B cell (primary cell): Measurements from ENCODE around the gene CHCHD5. TPM values are rescaled to one million over a fixed set of nuclear protein-coding genes. Genes with fewer than 3 reads are reported as not detected.

Experiments
- ATAC-seq: fragments of 200-7000 bp; cut with Tn5 transposase; one replicate; pipeline ENCODE4 v1.10.0; 2021; ENCODE audit warnings: low read depth, mild to moderate bottlenecking, moderate number of reproducible peaks, moderate library complexity
- CTCF ChIA-PET: fragments of 350-600 bp; sonication (Branson Sonifier 250); formaldehyde crosslinking; loops from one replicate; lab custom pipeline; 2021; ENCODE audit warnings: antibody characterized with exemption, inconsistent platforms; lab: Charles Lee
- POLR2A ChIA-PET: fragments of 350-600 bp; sonication (Branson Sonifier 250); formaldehyde crosslinking; loops from one replicate; lab custom pipeline; 2021; ENCODE audit warnings: antibody characterized with exemption; lab: Charles Lee
- DNase-seq: peaks from one replicate; pipeline ENCODE4 v3.0.0; 2013
- H2AFZ ChIP-seq: 2 replicates; pipeline ENCODE4 v1.6.1; 2012; ENCODE audit warnings: mild to moderate bottlenecking, low read depth, low read length; ENCODE audit not compliant: insufficient read depth, poor library complexity, severe bottlenecking
- H3K27ac ChIP-seq, 2 donors: 1 replicate in 1 of 2; 2 replicates in 1 of 2; pipeline ENCODE4 v1.5.1; 2012 to 2013; ENCODE audit warnings: low read length in 2 of 2, mild to moderate bottlenecking in 2 of 2, moderate library complexity in 1 of 2
- H3K27me3 ChIP-seq, 4 experiments: fragments of 200-600 bp in 1 of 4; sonication (generic) in 1 of 4; replicated peaks in 1 of 4; 1 replicate in 2 of 4; 2 replicates in 2 of 4; pipeline versions ENCODE4 v1.6.1 to v1.7.0; 2013 to 2016; ENCODE audit warnings: low read length in 3 of 4, mild to moderate bottlenecking in 2 of 4, mixed read lengths in 1 of 4, moderate library complexity in 1 of 4; ENCODE audit not compliant: insufficient read depth in 4 of 4, control insufficient read depth in 3 of 4; ENCODE audit errors: control extremely low read depth in 1 of 4
- H3K36me3 ChIP-seq, 2 experiments: replicated peaks in 1 of 2; 1 replicate in 1 of 2; 2 replicates in 1 of 2; pipeline versions ENCODE4 v1.6.1 to v1.7.1; 2013; ENCODE audit warnings: low read length in 1 of 2; ENCODE audit not compliant: insufficient read depth in 2 of 2, control insufficient read depth in 1 of 2; ENCODE audit errors: control extremely low read depth in 1 of 2, extremely low read depth in 1 of 2
- H3K4me1 ChIP-seq, 2 donors: fragments of 200-600 bp in 1 of 2; sonication (generic) in 1 of 2; 1 replicate in 1 of 2; 2 replicates in 1 of 2; pipeline versions ENCODE4 v1.5.1 to v1.6.1; 2013 to 2017; ENCODE audit warnings: low read length in 2 of 2; ENCODE audit not compliant: control insufficient read depth in 2 of 2, insufficient read depth in 2 of 2
- H3K4me2 ChIP-seq: replicated peaks from 2 replicates; pipeline ENCODE3; 2012; ENCODE audit warnings: mild to moderate bottlenecking, low read depth, low read length; ENCODE audit not compliant: poor library complexity, severe bottlenecking
- H3K4me3 ChIP-seq, 5 experiments: fragments of 200-600 bp in 1 of 5; sonication (generic) in 1 of 5; 1 replicate in 3 of 5; 2 replicates in 2 of 5; pipeline versions ENCODE4 v1.5.1 to v1.7.0; 2011 to 2016; ENCODE audit warnings: low read length in 4 of 5, mild to moderate bottlenecking in 4 of 5, low read depth in 2 of 5, control low read depth in 1 of 5, moderate library complexity in 1 of 5; ENCODE audit not compliant: insufficient read depth in 1 of 5; ENCODE audit errors: control extremely low read depth in 1 of 5, extremely low read depth in 1 of 5
- H3K79me2 ChIP-seq: fragments of 200-600 bp; sonication (generic); one replicate; pipeline ENCODE4 v1.6.0; 2016; ENCODE audit warnings: low read length; ENCODE audit not compliant: control insufficient read depth, insufficient read depth
- H3K9ac ChIP-seq: fragments of 200-600 bp; sonication (generic); 2 replicates; pipeline ENCODE4 v1.6.1; 2017; ENCODE audit warnings: mild to moderate bottlenecking, low read length, moderate library complexity
- H3K9me3 ChIP-seq, 3 donors: one replicate each; pipeline versions ENCODE4 v1.6.1 to v1.7.1; 2013; ENCODE audit warnings: low read length in 2 of 3; ENCODE audit not compliant: control insufficient read depth in 2 of 3, insufficient read depth in 1 of 3; ENCODE audit errors: control extremely low read depth in 1 of 3
- H4K20me1 ChIP-seq: 2 replicates; pipeline ENCODE4 v1.6.0; 2012; ENCODE audit warnings: mild to moderate bottlenecking, low read length; ENCODE audit not compliant: insufficient read depth, control insufficient read depth, poor library complexity, severe bottlenecking
- H3K27ac Mint-ChIP-seq: one replicate; pipeline ENCODE4 v1.8.0; 2021; ENCODE audit warnings: mixed read lengths
- H3K27me3 Mint-ChIP-seq: one replicate; pipeline ENCODE4 v1.8.0; 2021; ENCODE audit warnings: mixed read lengths
- H3K4me1 Mint-ChIP-seq: one replicate; pipeline ENCODE4 v1.8.0; 2021; ENCODE audit warnings: mixed read lengths
- H3K4me3 Mint-ChIP-seq: one replicate; pipeline ENCODE4 v1.8.0; 2021; ENCODE audit warnings: mixed read lengths
- H3K9me3 Mint-ChIP-seq: one replicate; pipeline ENCODE4 v1.8.0; 2022; ENCODE audit warnings: mixed read lengths; ENCODE audit not compliant: insufficient read depth
- CTCF ChIP-seq: fragments of 200-600 bp; IDR thresholded peaks from one replicate; pipeline ENCODE4 v1.8.0; 2022; ENCODE audit warnings: antibody characterized with exemption, mild to moderate bottlenecking
- EZH2 ChIP-seq: IDR thresholded peaks from 2 replicates; pipeline ENCODE4 v1.6.1; 2012; ENCODE audit warnings: borderline replicate concordance, low read depth, mild to moderate bottlenecking, moderate library complexity, low read length; ENCODE audit not compliant: insufficient read depth, poor library complexity, severe bottlenecking
- WGBS: methylation state at CpG from one replicate; pipeline ENCODE4 v1.1.5; 2013; ENCODE audit warnings: missing lambda C conversion rate; ENCODE audit not compliant: insufficient coverage; 5-methylcytosine and 5-hydroxymethylcytosine counted together
- intact Hi-C: fragments of 100-400 bp; cut with micrococcal nuclease; formaldehyde crosslinking; loops from one replicate; pipeline ENCODE4 v1.10.0; 2022
- polyA plus RNA-seq: library from polyadenylated mRNA; depleted of rRNA; stranded (reverse); fragments of >200 nt; gene quantifications from 2 replicates; pipeline ENCODE4 v1.2.3, GENCODE V29; 2012
- total RNA-seq, 2 donors: library from RNA; stranded (reverse); fragments of 120-200 nt in 1 of 2; gene quantifications; 1 replicate in 1 of 2; 2 replicates in 1 of 2; pipeline versions ENCODE4 v1.2.3 to v1.2.4, GENCODE V29; 2013 to 2022

The CHCHD5 gene
- total and polyA plus RNA-seq, 2 donors (not counting 1 experiment from before 2014, with no cell fraction given) = 19.9 to 34.5 TPM

GRCh38 chr2:112585873-112586464, 1.6 kb downstream of the CHCHD5 start:
- H3K9me3 ChIP-seq = peaks cover 0 to 11% (median 0%) of the 10 kb centered on the region in 3 donors
- no peak overlapping the region for H3K9ac ChIP-seq
- H3K4me1 ChIP-seq = peaks cover 13 to 25% of the 10 kb centered on the region in 2 donors
- POLR2A ChIA-PET = interaction anchor here (1.5 kb wide), 1 partner anchor 59 kb away, joined by 4 read pairs; no protein-coding TSS in a partner anchor
- no peak overlapping the region for H2AFZ ChIP-seq
- H3K36me3 ChIP-seq = peaks cover 3 to 28% of the 10 kb centered on the region in 2 experiments
- no peaks in the 10 kb centered on the region for H3K27me3 Mint-ChIP-seq
- H3K27ac Mint-ChIP-seq = no peak overlapping the region
- intact Hi-C loops = loop anchor here (2.0 kb wide), 2 partner anchors 309 to 531 kb away; partner anchors contain the start of gene TMEM87B
- H3K4me3 Mint-ChIP-seq = peak overlapping the region; percentile 4
- no peaks in the 10 kb centered on the region for H4K20me1 ChIP-seq
- H3K4me1 Mint-ChIP-seq = peaks cover 30% of the 10 kb centered on the region
- no peaks in the 10 kb centered on the region for H3K27me3 ChIP-seq
- H3K4me2 ChIP-seq = no peak overlapping the region
- H3K79me2 ChIP-seq = no peaks in the 10 kb centered on the region
- ATAC-seq (no peak), DNase-seq (no peak)
- H3K9me3 Mint-ChIP-seq = no peaks in the 10 kb centered on the region
- CTCF ChIA-PET = interaction anchor here (1.4 to 2.7 kb wide), 2 partner anchors 14 to 105 kb away, joined by 5 to 11 read pairs; no protein-coding TSS in a partner anchor
- no peak for TF ChIP-seq EZH2
- TF ChIP-seq CTCF = no peak
- 94% methylated on average over 12 of the region's 18 CpGs for WGBS
- H3K4me3 ChIP-seq = no peak overlapping the region
- no peak overlapping the region for H3K27ac ChIP-seq

- ATAC-seq (no peak), DNase-seq (no peak)
- peaks cover 0 to 11% (median 0%) of the 10 kb centered on the region in 3 donors for H3K9me3 ChIP-seq
- ChIA-PET POLR2A (interaction anchor here (0.7 kb wide), 1 partner anchor 534 kb away, joined by 7 read pairs; no protein-coding TSS in a partner anchor), CTCF (no interaction called here)
- WGBS = 96% methylated on average over 5 of the region's 6 CpGs
- H3K36me3 ChIP-seq = peaks cover 3 to 28% of the 10 kb centered on the region in 2 experiments
- no peak overlapping the region for H3K9ac ChIP-seq
- H3K79me2 ChIP-seq = no peaks in the 10 kb centered on the region
- no peak for TF ChIP-seq CTCF
- TF ChIP-seq EZH2 = no peak
- H4K20me1 ChIP-seq = no peaks in the 10 kb centered on the region
- H3K27ac Mint-ChIP-seq = no peak overlapping the region
- H3K27ac ChIP-seq = no peak overlapping the region
- H2AFZ ChIP-seq = no peak overlapping the region
- no peaks in the 10 kb centered on the region for H3K27me3 Mint-ChIP-seq
- H3K4me3 Mint-ChIP-seq = no peak overlapping the region
- no peaks in the 10 kb centered on the region for H3K9me3 Mint-ChIP-seq
- no peaks in the 10 kb centered on the region for H3K27me3 ChIP-seq
- H3K4me1 Mint-ChIP-seq = peaks cover 21% of the 10 kb centered on the region
- H3K4me2 ChIP-seq = no peak overlapping the region
- peaks cover 9 to 19% of the 10 kb centered on the region in 2 donors for H3K4me1 ChIP-seq
- intact Hi-C loops = no loop called here
- H3K4me3 ChIP-seq = no peak overlapping the region
Measured at GRCh38 chr2:112588611-112589045, 4.2 kb downstream of the CHCHD5 start.
